GM21717 (cell line): ENCODE data around the gene C18orf63.

Experiments used
- ATAC-seq: cut with Tn5 transposase; IDR thresholded peaks from one replicate; pipeline ENCODE4 v1.9.1; 2021; ENCODE audit warnings: mild to moderate bottlenecking, moderate library complexity; ENCODE audit not compliant: unreplicated experiment

C18orf63 gene

GRCh38 chr18:74402806-74403433, 87.3 kb downstream of the C18orf63 start:
- ATAC-seq = no peak

DNA sequence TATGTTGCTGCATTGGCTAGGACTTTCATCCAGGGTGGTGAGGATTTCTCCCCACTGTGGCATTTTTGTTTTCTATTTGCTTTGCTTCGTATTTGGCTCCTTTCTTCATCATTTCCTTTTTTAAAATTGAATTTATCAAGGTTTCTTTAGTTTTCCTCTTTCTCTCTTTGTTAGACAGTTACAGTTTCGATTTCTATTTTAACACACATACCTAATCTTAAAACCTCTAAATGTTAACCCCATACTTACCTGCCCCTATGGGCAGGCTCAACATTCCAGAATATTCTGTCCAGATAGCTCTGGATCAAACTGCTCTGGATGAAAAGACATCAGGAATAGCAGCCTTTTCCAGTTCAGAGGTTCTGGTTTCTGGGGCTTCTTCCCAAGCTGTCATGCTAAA, 92.2 kb downstream of the C18orf63 start:
- no peak for ATAC-seq
